ENCODE data around the gene CERS4. TPM values are rescaled to one million over a fixed set of nuclear protein-coding genes. Genes with fewer than 3 reads are reported as not detected.

CERS4 gene
- total RNA-seq, 2 experiments from 2014 or later = 27.7 to 28.1 TPM

- POLR2A ChIA-PET = interaction anchor here (1.5 kb wide), 1 partner anchor 16 kb away, joined by 4 read pairs; the partner anchor contains the start of genes NDUFA7 and RPS28
- CTCF ChIA-PET = interaction anchor here (1.7 kb wide), 1 partner anchor 13 kb away, joined by 4 read pairs; no protein-coding TSS in a partner anchor
- ATAC-seq (no peak), DNase-seq (peak; percentile 29)
- H3K4me1 Mint-ChIP-seq (ENCODE audit: low read depth) = peaks cover 39% of the 10 kb centered on the region
- H3K4me3 Mint-ChIP-seq = no peak overlapping the region
- H3K27me3 Mint-ChIP-seq (ENCODE audit: low read depth) = no peaks in the 10 kb centered on the region
- H3K36me3 Mint-ChIP-seq (ENCODE audit: low read depth) = peaks cover 23% of the 10 kb centered on the region
- no peak overlapping the region for H3K27ac Mint-ChIP-seq
- H3K9me3 Mint-ChIP-seq (ENCODE audit: insufficient read depth) = no peaks in the 10 kb centered on the region
These were observed 95.9 kb downstream of the CERS4 start for GRCh38 chr19:8304841-8305621.

DNA sequence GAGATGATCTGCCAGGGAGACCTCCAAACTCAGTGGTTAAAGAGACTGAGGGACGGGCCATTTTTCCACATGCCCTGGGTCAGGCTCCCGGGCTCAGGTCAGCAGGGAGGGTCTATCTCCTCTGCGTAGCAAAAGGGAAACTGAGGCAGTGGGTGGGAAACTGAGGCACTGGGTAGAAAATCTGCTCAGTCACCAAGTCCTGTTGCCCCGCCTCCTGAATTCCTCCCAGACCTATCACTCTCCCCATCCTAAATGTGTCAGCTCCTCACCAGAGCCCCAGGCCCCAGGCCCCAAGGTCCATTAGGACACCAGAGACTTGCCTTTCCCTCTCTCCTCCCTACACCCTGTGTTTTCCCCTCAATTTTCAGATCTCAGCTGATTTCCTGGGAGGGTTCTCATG is 96.6 kb downstream of the CERS4 start:
- ATAC-seq = no peak
- ChIA-PET POLR2A (interaction anchor here (1.5 kb wide), 1 partner anchor 15 kb away, joined by 4 read pairs; the partner anchor contains the start of genes NDUFA7 and RPS28), CTCF (interaction anchor here (1.7 kb wide), 1 partner anchor 12 kb away, joined by 4 read pairs; no protein-coding TSS in a partner anchor)
- Mint-ChIP-seq H3K27ac (peak overlapping the region; percentile 52), H3K4me3 (no peak overlapping the region), H3K9me3 (ENCODE audit: insufficient read depth) (no peaks in the 10 kb centered on the region), H3K4me1 (ENCODE audit: low read depth) (peaks cover 39% of the 10 kb centered on the region), H3K27me3 (ENCODE audit: low read depth) (no peaks in the 10 kb centered on the region), H3K36me3 (ENCODE audit: low read depth) (peaks cover 27% of the 10 kb centered on the region)
- peak; percentile 18 for DNase-seq

DNA sequence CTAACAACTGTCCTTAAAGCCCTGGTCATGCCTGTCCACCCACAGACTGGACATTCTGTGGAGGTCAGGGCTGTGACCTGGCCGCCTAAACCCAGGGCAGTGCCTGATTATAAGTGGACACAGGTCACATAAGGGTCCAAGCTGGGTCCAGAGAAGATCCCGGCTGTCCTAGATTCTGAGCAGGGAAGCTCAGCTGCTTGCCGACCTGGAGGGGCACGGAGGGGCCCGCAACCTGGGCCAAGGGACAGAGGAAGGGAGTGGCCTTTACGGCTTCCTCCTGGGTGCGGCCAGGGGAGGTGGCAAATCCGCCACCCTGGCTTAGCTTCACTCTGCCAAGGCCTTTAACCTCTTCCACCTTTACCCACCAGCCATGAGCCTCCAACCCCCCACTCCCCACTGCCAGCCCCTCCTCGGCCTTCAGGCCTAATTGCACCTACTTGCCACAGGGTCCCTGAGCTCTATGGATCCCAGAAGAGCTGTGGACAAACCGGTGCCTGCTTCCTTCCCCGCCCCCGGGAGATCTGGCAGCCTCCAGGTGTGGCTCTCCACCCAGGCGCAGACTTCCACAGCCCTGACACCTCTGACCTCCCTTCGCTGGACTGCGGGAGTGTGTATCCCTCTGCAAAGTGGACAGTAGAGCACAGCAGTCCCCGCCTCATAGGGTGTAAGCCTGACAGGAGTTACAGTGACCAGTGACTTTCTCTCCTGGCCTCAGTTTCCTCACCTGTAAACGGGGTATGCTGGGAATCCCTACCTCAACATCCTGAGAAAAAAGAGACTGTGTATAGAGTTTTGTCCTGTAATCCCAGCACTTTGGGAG is 97.3 kb downstream of the CERS4 start:
- Mint-ChIP-seq H3K27me3 (ENCODE audit: low read depth) (no peaks in the 10 kb centered on the region), H3K4me3 (peak overlapping the region; percentile 96), H3K36me3 (ENCODE audit: low read depth) (peaks cover 29% of the 10 kb centered on the region), H3K27ac (peak overlapping the region; percentile 97), H3K9me3 (ENCODE audit: insufficient read depth) (no peaks in the 10 kb centered on the region), H3K4me1 (ENCODE audit: low read depth) (peaks cover 39% of the 10 kb centered on the region)
- peak; percentile 19 for DNase-seq
- no peak for ATAC-seq
- ChIA-PET POLR2A (interaction anchor here (0.9 to 1.5 kb wide), 2 partner anchors 14 to 188 kb away, joined by 3 to 4 read pairs; partner anchors contain the start of genes NDUFA7 and RPS28), CTCF (interaction anchor here (1.7 kb wide), 1 partner anchor 11 kb away, joined by 4 read pairs; no protein-coding TSS in a partner anchor)

GRCh38 chr19:8307400-8307964 is 98.3 kb downstream of the CERS4 start:
- H3K4me3 Mint-ChIP-seq = peak overlapping the region; percentile 96
- peaks cover 39% of the 10 kb centered on the region for H3K4me1 Mint-ChIP-seq (ENCODE audit: low read depth)
- ChIA-PET CTCF (no interaction called here), POLR2A (interaction anchor here (0.9 kb wide), 1 partner anchor 187 kb away, joined by 3 read pairs; no protein-coding TSS in a partner anchor)
- H3K36me3 Mint-ChIP-seq (ENCODE audit: low read depth) = peaks cover 32% of the 10 kb centered on the region
- no peaks in the 10 kb centered on the region for H3K9me3 Mint-ChIP-seq (ENCODE audit: insufficient read depth)
- ATAC-seq = no peak
- peak overlapping the region; percentile 97 for H3K27ac Mint-ChIP-seq
- H3K27me3 Mint-ChIP-seq (ENCODE audit: low read depth) = no peaks in the 10 kb centered on the region
- DNase-seq = no peak

DNA sequence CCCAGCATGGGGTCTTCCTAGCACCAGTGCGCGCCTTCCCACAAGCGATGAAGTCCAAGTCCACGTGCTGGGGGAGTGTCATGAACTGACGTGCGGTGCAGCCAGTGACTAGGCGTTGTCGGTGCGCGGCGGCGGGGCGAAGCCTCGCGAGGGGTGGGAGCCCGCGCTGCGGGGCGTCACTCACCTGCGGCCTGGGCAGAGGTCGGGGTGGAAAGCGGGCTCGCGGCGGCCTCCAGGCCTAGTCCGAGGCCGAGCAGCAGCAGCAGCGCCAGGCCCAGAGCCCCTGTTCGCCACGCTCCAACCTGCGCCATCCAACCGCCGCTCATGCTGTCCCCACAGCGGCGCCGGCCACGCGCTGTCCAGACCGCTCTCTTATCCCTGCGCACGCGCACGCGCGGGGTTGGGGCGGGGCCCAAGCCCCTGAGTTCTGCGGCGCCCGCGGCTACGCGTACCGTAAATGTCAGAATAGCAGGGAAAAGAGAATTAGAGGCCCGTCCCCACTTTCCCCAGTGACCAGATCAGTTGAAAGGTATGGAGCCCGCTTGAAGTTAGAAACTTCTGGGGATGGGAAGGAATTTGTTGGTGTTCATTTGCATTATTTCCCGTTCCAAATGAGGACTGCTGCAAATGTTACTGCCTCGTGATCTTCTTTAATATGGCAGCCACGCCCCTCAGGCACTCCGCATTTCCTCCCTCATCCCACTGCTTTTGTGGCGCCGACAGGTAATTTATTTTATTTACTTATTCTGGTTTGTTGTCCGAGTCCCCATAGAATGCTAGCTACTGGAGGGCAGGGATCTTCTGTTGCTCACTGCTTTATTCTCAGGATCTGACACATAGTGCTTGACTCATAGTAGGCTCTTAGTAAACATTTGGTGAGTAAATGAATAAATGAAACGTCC is 99.0 kb downstream of the CERS4 start, which contains the start of gene CD320:
Gene CD320, minus strand, starts transcription at position 394 of the 902 bp plus-strand sequence. Its CDS starts 68 bp downstream, at position 326.
- Mint-ChIP-seq H3K36me3 (ENCODE audit: low read depth) (peaks cover 32% of the 10 kb centered on the region), H3K4me3 (peak within 1 kb of the TSS; percentile 96)

GRCh38 chr19:8308891-8309291 is 99.7 kb downstream of the CERS4 start:
- DNase-seq (no peak), ATAC-seq (no peak)
- Mint-ChIP-seq H3K4me3 (peak overlapping the region; percentile 96), H3K27me3 (ENCODE audit: low read depth) (no peaks in the 10 kb centered on the region), H3K4me1 (ENCODE audit: low read depth) (peaks cover 39% of the 10 kb centered on the region), H3K36me3 (ENCODE audit: low read depth) (peaks cover 31% of the 10 kb centered on the region), H3K27ac (peak overlapping the region; percentile 97), H3K9me3 (ENCODE audit: insufficient read depth) (no peaks in the 10 kb centered on the region)
- ChIA-PET CTCF (no interaction called here), POLR2A (interaction anchor here (0.6 to 3.0 kb wide), 3 partner anchors 13 to 473 kb away, joined by 3 to 13 read pairs (median 3); partner anchors contain the start of genes NDUFA7 and RPS28)

More for the DNA sequence above, 99.0 kb downstream of the CERS4 start, which contains the start of gene CD320:
- ChIA-PET POLR2A (interaction anchor here (1.0 kb wide), 1 partner anchor 13 kb away, joined by 3 read pairs; the partner anchor contains the start of genes NDUFA7 and RPS28), CTCF (no interaction called here)
- Mint-ChIP-seq H3K9me3 (ENCODE audit: insufficient read depth) (no peaks in the 10 kb centered on the region), H3K27me3 (ENCODE audit: low read depth) (no peaks in the 10 kb centered on the region), H3K27ac (peak within 1 kb of the TSS; percentile 97), H3K4me1 (ENCODE audit: low read depth) (peaks cover 39% of the 10 kb centered on the region)
- DNase-seq (peak; percentile 91), ATAC-seq (peak; percentile 94)

- peaks cover 32% of the 10 kb centered on the region for H3K4me1 Mint-ChIP-seq (ENCODE audit: low read depth)
- ChIA-PET POLR2A (interaction anchor here (0.6 to 3.0 kb wide), 3 partner anchors 9 to 163 kb away, joined by 4 to 13 read pairs (median 6); partner anchors contain the start of genes NDUFA7 and RPS28), CTCF (interaction anchor here (1.3 kb wide), 1 partner anchor 41 kb away, joined by 3 read pairs; no protein-coding TSS in a partner anchor)
- H3K4me3 Mint-ChIP-seq = no peak overlapping the region
- peaks cover 33% of the 10 kb centered on the region for H3K36me3 Mint-ChIP-seq (ENCODE audit: low read depth)
- H3K27ac Mint-ChIP-seq = no peak overlapping the region
- H3K9me3 Mint-ChIP-seq (ENCODE audit: insufficient read depth) = no peaks in the 10 kb centered on the region
- DNase-seq (peak; percentile 16), ATAC-seq (no peak)
- no peaks in the 10 kb centered on the region for H3K27me3 Mint-ChIP-seq (ENCODE audit: low read depth)
These were observed 101.3 kb downstream of the CERS4 start for GRCh38 chr19:8310342-8311055.

GRCh38 chr19:8311461-8312260 is 102.5 kb downstream of the CERS4 start:
- Mint-ChIP-seq H3K4me3 (no peak overlapping the region), H3K36me3 (ENCODE audit: low read depth) (peaks cover 36% of the 10 kb centered on the region), H3K27ac (no peak overlapping the region), H3K4me1 (ENCODE audit: low read depth) (peaks cover 22% of the 10 kb centered on the region), H3K27me3 (ENCODE audit: low read depth) (no peaks in the 10 kb centered on the region), H3K9me3 (ENCODE audit: insufficient read depth) (no peaks in the 10 kb centered on the region)
- ATAC-seq (no peak), DNase-seq (peak; percentile 19)
- ChIA-PET CTCF (interaction anchor here (1.3 kb wide), 1 partner anchor 42 kb away, joined by 3 read pairs; no protein-coding TSS in a partner anchor), POLR2A (interaction anchor here (1.4 to 3.0 kb wide), 2 partner anchors 8 to 10 kb away, joined by 4 to 13 read pairs; partner anchors contain the start of genes NDUFA7 and RPS28)
